Kidney (tissue), 14 donors: ENCODE results near the gene SLC1A1. TPM values are rescaled to one million over a fixed set of nuclear protein-coding genes. Genes with fewer than 3 reads are reported as not detected.

Source experiments
- DNase-seq, 5 donors: peaks; one replicate each; pipeline ENCODE4 v3.0.0-alpha.2; 2013 to 2020
- FAIRE-seq: peaks from 2 replicates; lab custom pipeline; 2012; peaks lifted over from hg19 to GRCh38; lab: Jason Lieb, UNC
- H3K27ac ChIP-seq, 2 donors: one replicate each; pipeline ENCODE4 v1.7.0; 2013; ENCODE audit warnings: low read depth in 2 of 2, low read length in 2 of 2, inconsistent platforms in 1 of 2
- H3K27me3 ChIP-seq: one replicate; pipeline ENCODE4 v1.7.1; 2013; ENCODE audit warnings: low read length, inconsistent platforms; ENCODE audit not compliant: control insufficient read depth, insufficient read depth
- H3K36me3 ChIP-seq, 3 donors: one replicate each; pipeline versions ENCODE4 v1.7.0 to v1.7.1; 2013; ENCODE audit warnings: low read length in 3 of 3, control low read depth in 1 of 3, inconsistent platforms in 1 of 3; ENCODE audit not compliant: insufficient read depth in 3 of 3, control insufficient read depth in 2 of 3
- H3K4me1 ChIP-seq, 3 donors: one replicate each; pipeline versions ENCODE4 v1.7.0 to v1.7.1; 2013; ENCODE audit warnings: low read length in 3 of 3, inconsistent platforms in 1 of 3, low read depth in 1 of 3; ENCODE audit not compliant: control insufficient read depth in 2 of 3, insufficient read depth in 2 of 3
- H3K4me3 ChIP-seq, 3 donors: one replicate each; pipeline versions ENCODE4 v1.7.0 to v1.8.1; 2013; ENCODE audit warnings: low read length in 3 of 3, control low read depth in 1 of 3, inconsistent platforms in 1 of 3
- H3K9ac ChIP-seq, 3 donors: one replicate each; pipeline versions ENCODE4 v1.7.0 to v1.7.1; 2013; ENCODE audit warnings: low read length in 3 of 3, control low read depth in 1 of 3, inconsistent platforms in 1 of 3
- H3K9me3 ChIP-seq, 3 donors: one replicate each; pipeline versions ENCODE4 v1.7.0 to v1.7.1; 2013; ENCODE audit warnings: low read length in 3 of 3, control low read depth in 1 of 3, inconsistent platforms in 1 of 3; ENCODE audit not compliant: control insufficient read depth in 2 of 3, insufficient read depth in 1 of 3
- intact Hi-C: fragments of 100-400 bp; cut with DNase I; formaldehyde crosslinking; loops from one replicate; pipeline ENCODE4 v1.11.1; 2022
- polyA plus RNA-seq: library from polyadenylated mRNA; stranded (reverse); fragments of 350-450 nt; fragmentation: Illumina TruSeq; extraction: RNeasy Lipid Tissue Mini Kit (QIAGEN cat#74804); gene quantifications from one replicate; pipeline ENCODE4 v1.2.3, GENCODE V29; 2014; ENCODE audit warnings: low read depth, low replicate concordance; ENCODE audit not compliant: insufficient read depth
- total RNA-seq: library from RNA; stranded (reverse); fragmentation: NEBNext Ultra II Directional; extraction: Animal tissue kit (Norgen Biotek cat#: 25700); gene quantifications from one replicate; pipeline ENCODE4 v1.2.1, GENCODE V29; 2021
- TF ChIP-seq, protein P1 (sequence below): IDR thresholded peaks from 3 replicates; pipeline ENCODE4 v1.5.1; 2012; ENCODE audit warnings: mild to moderate bottlenecking, moderate library complexity, borderline replicate concordance; ENCODE audit not compliant: insufficient read depth; ENCODE audit errors: extremely low read depth
- donor health status: control.
- donor health status: control.
- donor health status: control.
- donor health status: control.
- donor health status: control.
- donor health status: DM: yes; HTN: yes; CAD: no.
- donor health status: Normal renal cell carcinoma (clear cell type).

The SLC1A1 gene
- total and polyA plus RNA-seq, 2 donors from 2014 or later: 19.0 to 19.6 TPM

DNA sequence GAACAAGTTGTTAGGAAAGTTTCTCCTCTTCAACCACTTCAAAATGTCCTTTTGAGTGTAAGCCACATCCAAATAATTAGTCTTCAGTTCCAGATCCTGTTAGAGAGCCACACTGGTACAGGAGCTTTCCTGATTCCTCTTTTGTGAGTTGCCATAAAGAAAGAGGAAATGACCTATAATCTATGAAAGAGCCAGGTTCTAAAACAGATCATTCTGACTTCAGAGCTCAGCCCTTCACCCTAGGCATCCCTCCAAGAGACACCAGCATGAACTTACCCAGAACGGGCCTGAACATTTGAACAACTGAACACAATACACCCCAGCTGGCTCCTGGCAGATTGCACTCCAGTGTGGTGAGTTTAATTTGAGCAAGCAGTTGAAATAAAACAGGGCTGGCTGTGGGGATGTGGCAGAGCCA, 25.7 kb downstream of the SLC1A1 start:
- no peak overlapping the region for H3K4me3 ChIP-seq
- peaks cover 0 to 5% (median 0%) of the 10 kb centered on the region in 3 donors for H3K36me3 ChIP-seq
- no peak for FAIRE-seq
- peaks cover 0 to 4% (median 0%) of the 10 kb centered on the region in 3 donors for H3K9me3 ChIP-seq
- TF ChIP-seq, protein P1, sequence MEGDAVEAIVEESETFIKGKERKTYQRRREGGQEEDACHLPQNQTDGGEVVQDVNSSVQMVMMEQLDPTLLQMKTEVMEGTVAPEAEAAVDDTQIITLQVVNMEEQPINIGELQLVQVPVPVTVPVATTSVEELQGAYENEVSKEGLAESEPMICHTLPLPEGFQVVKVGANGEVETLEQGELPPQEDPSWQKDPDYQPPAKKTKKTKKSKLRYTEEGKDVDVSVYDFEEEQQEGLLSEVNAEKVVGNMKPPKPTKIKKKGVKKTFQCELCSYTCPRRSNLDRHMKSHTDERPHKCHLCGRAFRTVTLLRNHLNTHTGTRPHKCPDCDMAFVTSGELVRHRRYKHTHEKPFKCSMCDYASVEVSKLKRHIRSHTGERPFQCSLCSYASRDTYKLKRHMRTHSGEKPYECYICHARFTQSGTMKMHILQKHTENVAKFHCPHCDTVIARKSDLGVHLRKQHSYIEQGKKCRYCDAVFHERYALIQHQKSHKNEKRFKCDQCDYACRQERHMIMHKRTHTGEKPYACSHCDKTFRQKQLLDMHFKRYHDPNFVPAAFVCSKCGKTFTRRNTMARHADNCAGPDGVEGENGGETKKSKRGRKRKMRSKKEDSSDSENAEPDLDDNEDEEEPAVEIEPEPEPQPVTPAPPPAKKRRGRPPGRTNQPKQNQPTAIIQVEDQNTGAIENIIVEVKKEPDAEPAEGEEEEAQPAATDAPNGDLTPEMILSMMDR: no peak
- no peaks in the 10 kb centered on the region for H3K27me3 ChIP-seq
- no peak for DNase-seq
- no peak overlapping the region for H3K27ac ChIP-seq
- intact Hi-C loops: no loop called here
- peaks cover 0 to 4% (median 0%) of the 10 kb centered on the region in 3 donors for H3K4me1 ChIP-seq
- H3K9ac ChIP-seq: no peak overlapping the region

DNA sequence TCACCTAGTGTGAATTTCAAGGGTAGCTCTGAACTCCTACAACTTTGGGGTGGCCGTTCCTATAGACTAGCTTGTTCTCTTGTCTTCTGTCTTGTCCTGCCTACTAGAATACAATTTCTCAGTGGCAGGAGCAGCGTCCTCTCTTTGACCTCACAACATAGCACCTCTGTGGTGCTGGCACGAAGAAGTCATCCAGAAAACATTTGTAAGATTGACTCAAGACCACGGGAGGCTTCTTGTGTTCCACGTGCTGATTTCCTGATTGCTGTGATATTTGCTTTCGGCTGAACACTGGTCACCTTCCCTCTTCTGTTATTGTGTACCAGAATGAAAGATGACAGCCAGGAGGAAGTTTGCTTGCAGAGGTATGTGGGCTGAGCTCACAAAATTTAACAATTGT, 27.0 kb downstream of the SLC1A1 start:
- DNase-seq (no peak), FAIRE-seq (no peak)
- intact Hi-C loops: no loop called here
- H3K27ac ChIP-seq: peak overlapping the region in 1 of 2 donors; percentile 33
- TF ChIP-seq, protein P1: no peak
- H3K36me3 ChIP-seq: peaks cover 0 to 5% (median 0%) of the 10 kb centered on the region in 3 donors
- no peak overlapping the region for H3K4me3 ChIP-seq
- H3K27me3 ChIP-seq: no peaks in the 10 kb centered on the region
- H3K9ac ChIP-seq: no peak overlapping the region
- no peaks in the 10 kb centered on the region for H3K9me3 ChIP-seq
- peaks cover 0 to 4% (median 0%) of the 10 kb centered on the region in 3 donors for H3K4me1 ChIP-seq

DNA sequence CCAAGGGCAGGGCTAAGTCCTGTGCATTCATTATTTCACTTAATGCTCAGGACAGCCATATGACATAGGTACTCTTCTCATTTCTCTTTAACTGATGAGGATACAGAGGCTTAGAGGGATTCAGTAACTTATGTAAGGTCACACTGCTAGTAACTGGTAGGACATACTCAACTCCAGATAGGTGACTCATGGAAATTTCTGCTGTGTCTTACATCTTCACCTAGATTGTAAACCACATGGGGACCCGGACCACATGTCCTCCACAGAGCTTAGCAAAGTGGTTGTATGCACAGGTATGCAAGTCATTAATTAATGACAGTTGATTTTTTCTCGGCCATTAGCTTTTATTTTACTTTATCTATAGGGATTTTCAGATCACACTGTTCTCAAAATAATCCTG, 29.3 kb downstream of the SLC1A1 start:
- TF ChIP-seq, protein P1: no peak
- Histone ChIP-seq H3K4me3 (no peak overlapping the region), H3K4me1 (peaks cover 0 to 4% (median 0%) of the 10 kb centered on the region in 3 donors), H3K27me3 (no peaks in the 10 kb centered on the region), H3K9me3 (no peaks in the 10 kb centered on the region), H3K27ac (no peak overlapping the region), H3K9ac (no peak overlapping the region), H3K36me3 (peaks cover 0 to 5% (median 0%) of the 10 kb centered on the region in 3 donors)
- no peak for FAIRE-seq
- no peak for DNase-seq
- intact Hi-C loops: no loop called here

DNA sequence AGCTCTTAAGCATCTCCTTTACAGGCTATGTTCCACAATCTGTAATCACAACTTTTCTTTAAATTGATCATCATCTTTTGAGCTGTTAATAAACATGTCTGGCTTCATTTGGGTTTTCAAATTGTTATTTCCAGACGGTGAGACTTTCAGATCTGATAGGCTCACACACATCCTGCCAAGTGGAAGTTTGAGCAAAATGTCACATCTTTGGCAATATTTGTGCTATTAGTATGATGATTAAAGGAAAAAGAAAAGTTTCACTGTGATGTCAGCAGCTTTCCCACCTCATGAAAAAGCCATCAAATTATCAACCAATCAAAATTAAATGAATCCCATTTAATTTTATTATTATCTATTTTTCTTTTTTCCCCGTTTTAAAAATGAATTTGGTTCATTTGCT, 29.8 kb downstream of the SLC1A1 start:
- no peak overlapping the region for H3K4me3 ChIP-seq
- H3K9me3 ChIP-seq: no peaks in the 10 kb centered on the region
- H3K9ac ChIP-seq: no peak overlapping the region
- TF ChIP-seq, protein P1: no peak
- FAIRE-seq (no peak), DNase-seq (no peak)
- no peak overlapping the region for H3K27ac ChIP-seq
- peaks cover 0 to 4% (median 0%) of the 10 kb centered on the region in 3 donors for H3K4me1 ChIP-seq
- intact Hi-C loops: no loop called here
- no peaks in the 10 kb centered on the region for H3K27me3 ChIP-seq
- peaks cover 0 to 5% (median 0%) of the 10 kb centered on the region in 3 donors for H3K36me3 ChIP-seq
